NB4 (cell line): Measurements from ENCODE around the gene SLC25A26.

Experiments
- CTCF ChIP-seq: IDR thresholded peaks from one replicate; pipeline ENCODE4 v1.5.1; 2012; ENCODE audit warnings: low read depth, low read length
- MAX ChIP-seq: IDR thresholded peaks from 2 replicates; pipeline ENCODE4 v1.6.1; 2011; ENCODE audit warnings: low read depth, low read length
- POLR2A ChIP-seq: IDR thresholded peaks from 2 replicates; pipeline ENCODE4 v1.6.1; 2011; ENCODE audit warnings: mild to moderate bottlenecking; ENCODE audit not compliant: insufficient read length; ENCODE audit errors: extremely low read depth

DNA sequence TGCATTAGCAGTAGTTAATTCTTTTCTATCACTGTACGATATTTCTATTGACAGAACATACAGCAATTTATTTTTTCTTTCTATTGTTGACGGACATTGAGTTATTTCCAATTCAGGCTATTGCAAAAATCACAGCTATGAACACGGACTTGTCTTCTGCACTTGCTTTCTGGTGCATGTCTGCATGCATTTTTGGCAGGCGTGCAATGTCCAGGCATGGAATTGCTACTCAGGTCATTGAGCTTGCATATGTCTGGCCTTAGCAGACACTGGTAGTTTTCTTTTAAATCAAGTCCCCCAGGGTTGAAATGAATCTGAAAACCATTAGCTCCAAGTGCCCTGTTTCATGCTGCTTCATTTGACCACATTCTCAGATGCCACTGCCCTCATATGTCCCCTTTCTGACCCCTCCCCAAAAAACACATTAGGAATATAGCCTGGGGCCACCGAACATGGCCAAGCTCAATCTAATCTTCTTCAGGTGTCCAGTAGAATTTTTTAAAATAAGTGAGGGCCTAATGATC lies 207.2 kb downstream of the SLC25A26 start:
- TF ChIP-seq POLR2A: no peak
- no peak for TF ChIP-seq CTCF
- TF ChIP-seq MAX: no peak
